Measurements from ENCODE around the gene PHAF1. TPM values are rescaled to one million over a fixed set of nuclear protein-coding genes. Genes with fewer than 3 reads are reported as not detected.

The PHAF1 gene
- total and polyA plus RNA-seq, 4 donors: 26.6 to 42.4 (median 28.4) TPM

DNA sequence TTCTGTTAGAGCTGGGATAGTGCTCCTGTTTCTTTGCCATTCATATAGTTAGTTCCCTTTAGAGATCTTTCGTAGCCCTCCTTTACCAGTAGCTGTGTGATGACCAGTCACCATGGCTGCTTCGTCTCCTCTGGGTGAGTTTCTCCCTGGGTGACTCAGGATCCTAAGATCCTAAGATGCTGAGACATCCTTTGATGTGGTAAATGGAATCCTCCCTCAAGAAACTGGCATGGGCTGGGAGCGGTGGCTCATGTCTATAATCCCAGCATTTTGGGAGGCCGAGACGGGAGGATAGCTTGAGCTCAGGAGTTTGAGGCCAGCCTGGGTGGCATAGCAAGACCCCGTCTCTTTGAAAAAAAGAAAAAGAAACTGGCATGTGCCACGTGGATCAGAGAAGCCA lies 5.9 kb downstream of the PHAF1 start:
- WGBS: 87% methylated on average over 7 of the region's 7 CpGs
- Histone ChIP-seq H3K9me3 (ENCODE audit: control insufficient read depth in 4 of 4, low read length in 3 of 4) (no peaks in the 10 kb centered on the region), H3K36me3 (ENCODE audit: control insufficient read depth in 4 of 4, insufficient read depth in 3 of 4, low read depth in 1 of 4, low read length in 3 of 4) (peaks cover 0 to 9% (median 6%) of the 10 kb centered on the region in 4 donors), H3K4me1 (ENCODE audit: control insufficient read depth in 4 of 4, insufficient read depth in 4 of 4, low read length in 3 of 4) (peaks cover 6 to 54% (median 41%) of the 10 kb centered on the region in 4 donors), H3K9ac (ENCODE audit: low read depth in 1 of 2, low read length in 2 of 2) (no peak overlapping the region), H3K4me3 (ENCODE audit: low read depth in 1 of 3, low read length in 3 of 3) (no peak overlapping the region), H3K27me3 (ENCODE audit: control insufficient read depth in 4 of 4, insufficient read depth in 4 of 4, low read length in 3 of 4) (no peaks in the 10 kb centered on the region), H3K27ac (ENCODE audit: low read depth in 1 of 2, low read length in 2 of 2) (peak overlapping the region; percentile 75 to 77)
- TF ChIP-seq FOXA2 (IDR thresholded peaks at IDR 0.05): no peak
- TF ChIP-seq, protein P1, sequence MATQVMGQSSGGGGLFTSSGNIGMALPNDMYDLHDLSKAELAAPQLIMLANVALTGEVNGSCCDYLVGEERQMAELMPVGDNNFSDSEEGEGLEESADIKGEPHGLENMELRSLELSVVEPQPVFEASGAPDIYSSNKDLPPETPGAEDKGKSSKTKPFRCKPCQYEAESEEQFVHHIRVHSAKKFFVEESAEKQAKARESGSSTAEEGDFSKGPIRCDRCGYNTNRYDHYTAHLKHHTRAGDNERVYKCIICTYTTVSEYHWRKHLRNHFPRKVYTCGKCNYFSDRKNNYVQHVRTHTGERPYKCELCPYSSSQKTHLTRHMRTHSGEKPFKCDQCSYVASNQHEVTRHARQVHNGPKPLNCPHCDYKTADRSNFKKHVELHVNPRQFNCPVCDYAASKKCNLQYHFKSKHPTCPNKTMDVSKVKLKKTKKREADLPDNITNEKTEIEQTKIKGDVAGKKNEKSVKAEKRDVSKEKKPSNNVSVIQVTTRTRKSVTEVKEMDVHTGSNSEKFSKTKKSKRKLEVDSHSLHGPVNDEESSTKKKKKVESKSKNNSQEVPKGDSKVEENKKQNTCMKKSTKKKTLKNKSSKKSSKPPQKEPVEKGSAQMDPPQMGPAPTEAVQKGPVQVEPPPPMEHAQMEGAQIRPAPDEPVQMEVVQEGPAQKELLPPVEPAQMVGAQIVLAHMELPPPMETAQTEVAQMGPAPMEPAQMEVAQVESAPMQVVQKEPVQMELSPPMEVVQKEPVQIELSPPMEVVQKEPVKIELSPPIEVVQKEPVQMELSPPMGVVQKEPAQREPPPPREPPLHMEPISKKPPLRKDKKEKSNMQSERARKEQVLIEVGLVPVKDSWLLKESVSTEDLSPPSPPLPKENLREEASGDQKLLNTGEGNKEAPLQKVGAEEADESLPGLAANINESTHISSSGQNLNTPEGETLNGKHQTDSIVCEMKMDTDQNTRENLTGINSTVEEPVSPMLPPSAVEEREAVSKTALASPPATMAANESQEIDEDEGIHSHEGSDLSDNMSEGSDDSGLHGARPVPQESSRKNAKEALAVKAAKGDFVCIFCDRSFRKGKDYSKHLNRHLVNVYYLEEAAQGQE (IDR thresholded peaks at IDR 0.05): no peak
- no peak for TF ChIP-seq HNF4G (IDR thresholded peaks at IDR 0.05)
- TF ChIP-seq GABPA (IDR thresholded peaks at IDR 0.05 in 1 of 2, conservative IDR thresholded peaks at IDR 0.05 in 1 of 2): no peak
- no peak for TF ChIP-seq NR2F2 (IDR thresholded peaks at IDR 0.05)
- TF ChIP-seq, protein P2, sequence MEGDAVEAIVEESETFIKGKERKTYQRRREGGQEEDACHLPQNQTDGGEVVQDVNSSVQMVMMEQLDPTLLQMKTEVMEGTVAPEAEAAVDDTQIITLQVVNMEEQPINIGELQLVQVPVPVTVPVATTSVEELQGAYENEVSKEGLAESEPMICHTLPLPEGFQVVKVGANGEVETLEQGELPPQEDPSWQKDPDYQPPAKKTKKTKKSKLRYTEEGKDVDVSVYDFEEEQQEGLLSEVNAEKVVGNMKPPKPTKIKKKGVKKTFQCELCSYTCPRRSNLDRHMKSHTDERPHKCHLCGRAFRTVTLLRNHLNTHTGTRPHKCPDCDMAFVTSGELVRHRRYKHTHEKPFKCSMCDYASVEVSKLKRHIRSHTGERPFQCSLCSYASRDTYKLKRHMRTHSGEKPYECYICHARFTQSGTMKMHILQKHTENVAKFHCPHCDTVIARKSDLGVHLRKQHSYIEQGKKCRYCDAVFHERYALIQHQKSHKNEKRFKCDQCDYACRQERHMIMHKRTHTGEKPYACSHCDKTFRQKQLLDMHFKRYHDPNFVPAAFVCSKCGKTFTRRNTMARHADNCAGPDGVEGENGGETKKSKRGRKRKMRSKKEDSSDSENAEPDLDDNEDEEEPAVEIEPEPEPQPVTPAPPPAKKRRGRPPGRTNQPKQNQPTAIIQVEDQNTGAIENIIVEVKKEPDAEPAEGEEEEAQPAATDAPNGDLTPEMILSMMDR (IDR thresholded peaks at IDR 0.05; ENCODE audit: low read depth, low read length, missing input control): no peak
- no peak for DNase-seq (ENCODE audit: low spot score)

DNA sequence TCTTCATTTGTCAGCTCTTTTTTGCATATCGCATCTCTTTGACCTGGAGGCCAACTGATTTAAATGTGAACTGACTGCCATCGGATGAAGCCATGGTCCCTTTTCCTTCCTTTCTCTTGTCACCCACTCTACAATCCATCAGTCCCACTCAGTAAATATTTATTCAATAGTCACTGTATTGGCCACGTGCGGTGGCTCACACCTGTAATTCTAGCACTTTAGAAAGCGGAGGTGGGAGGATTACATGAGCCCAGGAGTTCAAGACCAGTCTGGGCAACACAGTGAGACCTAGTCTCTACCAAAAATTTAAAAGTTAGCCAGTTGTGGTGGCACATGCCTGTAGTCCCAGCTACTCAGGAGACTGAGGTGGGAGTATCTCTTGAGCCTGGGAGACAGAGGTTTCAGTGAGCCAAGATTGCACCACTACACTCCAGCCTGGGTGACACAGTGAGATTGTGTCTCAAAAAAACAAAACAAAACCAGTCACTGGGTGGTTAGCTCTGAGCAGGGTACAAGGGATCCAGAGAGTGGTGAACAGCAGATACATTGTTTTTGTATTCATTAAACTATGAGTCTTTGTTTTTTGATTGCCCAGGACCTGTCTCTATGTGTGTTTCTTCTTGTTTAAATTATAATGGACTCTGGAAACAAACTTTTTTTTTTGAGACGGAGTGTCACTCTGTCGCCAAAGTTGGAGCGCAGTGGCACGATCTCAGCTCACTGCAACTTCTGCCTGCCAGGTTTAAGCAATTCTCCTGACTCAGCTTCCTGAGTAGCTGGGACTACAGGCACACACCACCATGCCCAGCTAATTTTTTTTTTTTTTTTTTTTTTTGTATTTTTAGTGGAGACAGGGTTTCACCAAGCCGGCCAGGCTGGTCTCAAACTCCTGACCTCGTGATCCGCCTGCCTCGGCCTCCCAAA lies 6.9 kb downstream of the PHAF1 start:
- peaks cover 4 to 15% (median 10%) of the 10 kb centered on the region in 4 donors for H3K36me3 ChIP-seq (ENCODE audit: control insufficient read depth in 4 of 4, insufficient read depth in 3 of 4, low read depth in 1 of 4, low read length in 3 of 4)
- H3K27ac ChIP-seq (ENCODE audit: low read depth in 1 of 2, low read length in 2 of 2): peak overlapping the region; percentile 75 to 77
- WGBS: 36% methylated on average over 13 of the region's 13 CpGs
- no peaks in the 10 kb centered on the region for H3K9me3 ChIP-seq (ENCODE audit: control insufficient read depth in 4 of 4, low read length in 3 of 4)
- peaks cover 6 to 51% (median 37%) of the 10 kb centered on the region in 4 donors for H3K4me1 ChIP-seq (ENCODE audit: control insufficient read depth in 4 of 4, insufficient read depth in 4 of 4, low read length in 3 of 4)
- H3K9ac ChIP-seq (ENCODE audit: low read depth in 1 of 2, low read length in 2 of 2): no peak overlapping the region
- DNase-seq (ENCODE audit: low spot score): no peak
- H3K27me3 ChIP-seq (ENCODE audit: control insufficient read depth in 4 of 4, insufficient read depth in 4 of 4, low read length in 3 of 4): no peaks in the 10 kb centered on the region
- TF ChIP-seq, protein P2 (IDR thresholded peaks at IDR 0.05; ENCODE audit: low read depth, low read length, missing input control): no peak
- TF ChIP-seq HNF4A (conservative IDR thresholded peaks at IDR 0.05) (peak in 1 of 2 donors; percentile 39), JUND (IDR thresholded peaks at IDR 0.05) (peak in 1 of 2 donors; percentile 43), RXRA (IDR thresholded peaks at IDR 0.05) (peak in 1 of 2 donors; percentile 9), FOXA1 (IDR thresholded peaks at IDR 0.05) (no peak)
- TF ChIP-seq, protein P3, sequence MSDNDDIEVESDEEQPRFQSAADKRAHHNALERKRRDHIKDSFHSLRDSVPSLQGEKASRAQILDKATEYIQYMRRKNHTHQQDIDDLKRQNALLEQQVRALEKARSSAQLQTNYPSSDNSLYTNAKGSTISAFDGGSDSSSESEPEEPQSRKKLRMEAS (IDR thresholded peaks at IDR 0.05): peak; percentile 6
- TF ChIP-seq, protein P4, sequence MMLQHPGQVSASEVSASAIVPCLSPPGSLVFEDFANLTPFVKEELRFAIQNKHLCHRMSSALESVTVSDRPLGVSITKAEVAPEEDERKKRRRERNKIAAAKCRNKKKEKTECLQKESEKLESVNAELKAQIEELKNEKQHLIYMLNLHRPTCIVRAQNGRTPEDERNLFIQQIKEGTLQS (IDR thresholded peaks at IDR 0.05): no peak
- no peak overlapping the region for H3K4me3 ChIP-seq (ENCODE audit: low read depth in 1 of 3, low read length in 3 of 3)
